Umbilical cord (tissue), 2 donors: Measurements from ENCODE around the gene TCAIM. TPM values are rescaled to one million over a fixed set of nuclear protein-coding genes. Genes with fewer than 3 reads are reported as not detected.
A peak's percentile ranks its signal among the peaks of the same experiment; 100 is the strongest.
"Not testable (repeated sequence)": the region's sequence is repeated elsewhere in the genome, so short reads cannot be mapped to it uniquely, and the experiment has no call there.

ENCODE experiments used
- DNase-seq: peaks from one replicate; pipeline ENCODE4 v3.0.0-alpha.2; 2015; ENCODE audit warnings: low spot score
- total RNA-seq: library from RNA; depleted of rRNA; stranded (reverse); fragments of >200 nt; gene quantifications from one replicate; pipeline ENCODE4 v1.2.3, GENCODE V29; 2014; ENCODE audit warnings: low replicate concordance; ENCODE audit not compliant: insufficient read depth

The TCAIM gene
- total RNA-seq, 1 donor from 2014 or later: 63.3 TPM

GRCh38 chr3:44414517-44415090 is 76.0 kb downstream of the TCAIM start:
- no peak for DNase-seq

GRCh38 chr3:44415421-44415820 is 76.9 kb downstream of the TCAIM start:
- no peak for DNase-seq

GRCh38 chr3:44416031-44417030 is 77.8 kb downstream of the TCAIM start:
- DNase-seq: no peak

- not testable (repeated sequence) for DNase-seq
Measured at GRCh38 chr3:44418118-44418517, 79.6 kb downstream of the TCAIM start.

- no peak for DNase-seq
Measured at GRCh38 chr3:44418549-44418948, 80.0 kb downstream of the TCAIM start.

- no peak for DNase-seq
Measured at GRCh38 chr3:44419116-44419922, 80.8 kb downstream of the TCAIM start.

GRCh38 chr3:44419923-44420650 is 81.5 kb downstream of the TCAIM start:
- no peak for DNase-seq

GRCh38 chr3:44420676-44421075 is 82.1 kb downstream of the TCAIM start:
- DNase-seq: no peak

GRCh38 chr3:44421280-44421679 is 82.7 kb downstream of the TCAIM start:
- DNase-seq: no peak

- no peak for DNase-seq
Measured at GRCh38 chr3:44424758-44425157, 86.2 kb downstream of the TCAIM start.

- no peak for DNase-seq
Measured at GRCh38 chr3:44427683-44428082, 89.1 kb downstream of the TCAIM start.

GRCh38 chr3:44428910-44429309 is 90.3 kb downstream of the TCAIM start:
- no peak for DNase-seq

- no peak for DNase-seq
Measured at GRCh38 chr3:44429459-44429858, 90.9 kb downstream of the TCAIM start.

- DNase-seq: peak; percentile 7
Measured at GRCh38 chr3:44430466-44430865, 91.9 kb downstream of the TCAIM start.

- DNase-seq: no peak
Measured at GRCh38 chr3:44434834-44435510, 96.4 kb downstream of the TCAIM start.

GRCh38 chr3:44436181-44436580 is 97.6 kb downstream of the TCAIM start:
- no peak for DNase-seq

- no peak for DNase-seq
Measured at GRCh38 chr3:44437800-44438199, 99.2 kb downstream of the TCAIM start.

- peak; percentile 98 for DNase-seq
Measured at GRCh38 chr3:44439499-44440295, 101.1 kb downstream of the TCAIM start.

GRCh38 chr3:44442596-44443309 is 104.2 kb downstream of the TCAIM start:
- no peak for DNase-seq
